GM12873 (cell line): Measurements from ENCODE around the gene LPAR2.

Source experiments
- CTCF ChIP-seq: IDR thresholded peaks from 2 replicates; pipeline ENCODE4 v1.5.1; 2012; ENCODE audit warnings: low read depth, mild to moderate bottlenecking, moderate library complexity, low read length, control low read depth; ENCODE audit not compliant: insufficient read depth; ENCODE audit errors: missing control alignments

The LPAR2 gene

GRCh38 chr19:19626516-19627472 is 1.2 kb downstream of the LPAR2 start:
- no peak for TF ChIP-seq CTCF

- no peak for TF ChIP-seq CTCF
Observed at GRCh38 chr19:19624032-19624570, 3.9 kb downstream of the LPAR2 start.

- TF ChIP-seq CTCF: no peak
Observed at GRCh38 chr19:19623383-19623782, 4.6 kb downstream of the LPAR2 start.

GRCh38 chr19:19619849-19620210 is 8.2 kb downstream of the LPAR2 start:
- no peak for TF ChIP-seq CTCF

- TF ChIP-seq CTCF: no peak
Observed at GRCh38 chr19:19619181-19619848, 8.7 kb downstream of the LPAR2 start.

- no peak for TF ChIP-seq CTCF
Observed at GRCh38 chr19:19618219-19619051, 9.6 kb downstream of the LPAR2 start, which contains the start of gene PBX4. TSS of gene PBX4 (minus strand) at chr19:19618687. CDS start at chr19:19618629, 58 bp downstream.
